Brain microvascular endothelial cell (primary cell): ENCODE data around the gene CHAMP1.
"Not testable (repeated sequence)": the region's sequence is repeated elsewhere in the genome, so short reads cannot be mapped to it uniquely, and the experiment has no call there.

Experiments used
- DNase-seq: peaks from one replicate; pipeline ENCODE4 v3.0.0-alpha.2; 2020
- H3K27ac ChIP-seq: fragments of 250-450 bp; sonication (Bioruptor Pico); 2 replicates; pipeline ENCODE4 v1.5.1; 2020; ENCODE audit warnings: mild to moderate bottlenecking, moderate library complexity
- H3K27me3 ChIP-seq: fragments of 250-450 bp; sonication (Bioruptor Pico); replicated peaks from 2 replicates; pipeline ENCODE4 v1.5.1; 2020; ENCODE audit warnings: mild to moderate bottlenecking
- H3K36me3 ChIP-seq: fragments of 250-450 bp; sonication (Bioruptor Pico); replicated peaks from 2 replicates; pipeline ENCODE4 v1.5.1; 2020; ENCODE audit warnings: mild to moderate bottlenecking
- H3K4me3 ChIP-seq: 2 replicates; pipeline ENCODE4 v1.5.1; 2011; ENCODE audit warnings: low read depth, mild to moderate bottlenecking, control low read depth, low read length, moderate library complexity
- CTCF ChIP-seq: IDR thresholded peaks from 2 replicates; pipeline ENCODE4 v1.5.1; 2011; ENCODE audit warnings: low read depth, mild to moderate bottlenecking, moderate library complexity, low read length, control low read depth, inconsistent platforms; ENCODE audit errors: missing control alignments
- in situ Hi-C: cut with HindIII; loops from 2 replicates; pipeline ENCODE4 v1.10.0; 2017; ENCODE audit warnings: low sequenced_read_pairs, low pct_ligation_motif_present

CHAMP1 gene

GRCh38 chr13:114325729-114326128, 11.4 kb downstream of the CHAMP1 start:
- no peaks in the 10 kb centered on the region for H3K27me3 ChIP-seq
- H3K4me3 ChIP-seq = no peak overlapping the region
- in situ Hi-C loops = no loop called here
- no peak for DNase-seq
- no peak for TF ChIP-seq CTCF
- H3K36me3 ChIP-seq = peaks cover 44% of the 10 kb centered on the region
- no peak overlapping the region for H3K27ac ChIP-seq

- no peak overlapping the region for H3K27ac ChIP-seq
- no peaks in the 10 kb centered on the region for H3K27me3 ChIP-seq
- DNase-seq = no peak
- in situ Hi-C loops = no loop called here
- peaks cover 30% of the 10 kb centered on the region for H3K36me3 ChIP-seq
- no peak for TF ChIP-seq CTCF
- no peak overlapping the region for H3K4me3 ChIP-seq
These were observed 13.7 kb downstream of the CHAMP1 start for GRCh38 chr13:114328034-114328433.

GRCh38 chr13:114328595-114328994, 14.3 kb downstream of the CHAMP1 start:
- in situ Hi-C loops = no loop called here
- Histone ChIP-seq H3K4me3 (no peak overlapping the region), H3K27ac (no peak overlapping the region), H3K36me3 (peaks cover 25% of the 10 kb centered on the region), H3K27me3 (no peaks in the 10 kb centered on the region)
- TF ChIP-seq CTCF = no peak
- DNase-seq = no peak

GRCh38 chr13:114330086-114330485, 15.8 kb downstream of the CHAMP1 start:
- no peak for TF ChIP-seq CTCF
- no peak for DNase-seq
- no peak overlapping the region for H3K27ac ChIP-seq
- H3K27me3 ChIP-seq = no peaks in the 10 kb centered on the region
- no peak overlapping the region for H3K4me3 ChIP-seq
- peaks cover 10% of the 10 kb centered on the region for H3K36me3 ChIP-seq
- in situ Hi-C loops = no loop called here

- in situ Hi-C loops, H3K27ac ChIP-seq, H3K27me3 ChIP-seq, H3K36me3 ChIP-seq, H3K4me3 ChIP-seq, DNase-seq: not testable (repeated sequence)
These were observed 19.6 kb downstream of the CHAMP1 start for GRCh38 chr13:114333881-114334280.

GRCh38 chr13:114334305-114335053, 20.2 kb downstream of the CHAMP1 start:
- no peaks in the 10 kb centered on the region for H3K27me3 ChIP-seq
- no peak overlapping the region for H3K4me3 ChIP-seq
- DNase-seq = no peak
- in situ Hi-C loops = no loop called here
- H3K27ac ChIP-seq = no peak overlapping the region
- H3K36me3 ChIP-seq = no peaks in the 10 kb centered on the region
- TF ChIP-seq CTCF = no peak

GRCh38 chr13:114336457-114336856, 22.2 kb downstream of the CHAMP1 start:
- DNase-seq, in situ Hi-C loops, H3K27me3 ChIP-seq, H3K4me3 ChIP-seq, H3K36me3 ChIP-seq, H3K27ac ChIP-seq: not testable (repeated sequence)
